GM19455 (cell line): Measurements from ENCODE around the gene CEACAM16.
"Not testable (repeated sequence)": the region's sequence is repeated elsewhere in the genome, so short reads cannot be mapped to it uniquely, and the experiment has no call there.

Experiments used
- ATAC-seq: cut with Tn5 transposase; IDR thresholded peaks from one replicate; pipeline ENCODE4 v1.9.1; 2021; ENCODE audit not compliant: unreplicated experiment

CEACAM16 gene

GRCh38 chr19:44702551-44703176, 3.7 kb downstream of the CEACAM16 start:
- no peak for ATAC-seq

GRCh38 chr19:44703336-44704078, 4.6 kb downstream of the CEACAM16 start:
- no peak for ATAC-seq

GRCh38 chr19:44704982-44705381, 6.0 kb downstream of the CEACAM16 start:
- no peak for ATAC-seq

- ATAC-seq = no peak
Measured at GRCh38 chr19:44705502-44706010, 6.6 kb downstream of the CEACAM16 start.

- ATAC-seq = no peak
Measured at GRCh38 chr19:44706506-44707236, 7.7 kb downstream of the CEACAM16 start.

GRCh38 chr19:44707794-44708193, 8.8 kb downstream of the CEACAM16 start:
- no peak for ATAC-seq

GRCh38 chr19:44708940-44709339, 10.0 kb downstream of the CEACAM16 start:
- ATAC-seq = no peak

- ATAC-seq = not testable (repeated sequence)
Measured at GRCh38 chr19:44709434-44710266, 10.7 kb downstream of the CEACAM16 start.

- ATAC-seq = no peak
Measured at GRCh38 chr19:44710483-44710882, 11.5 kb downstream of the CEACAM16 start.

GRCh38 chr19:44712864-44713515, 14.0 kb downstream of the CEACAM16 start:
- no peak for ATAC-seq

- no peak for ATAC-seq
Measured at GRCh38 chr19:44714597-44715169, 15.7 kb downstream of the CEACAM16 start.

GRCh38 chr19:44717603-44718002, 18.7 kb downstream of the CEACAM16 start:
- no peak for ATAC-seq

- ATAC-seq = no peak
Measured at GRCh38 chr19:44718441-44719261, 19.7 kb downstream of the CEACAM16 start.

- no peak for ATAC-seq
Measured at GRCh38 chr19:44719262-44719701, 20.3 kb downstream of the CEACAM16 start.

- not testable (repeated sequence) for ATAC-seq
Measured at GRCh38 chr19:44720396-44720795, 21.4 kb downstream of the CEACAM16 start.

- no peak for ATAC-seq
Measured at GRCh38 chr19:44720945-44721344, 22.0 kb downstream of the CEACAM16 start.

GRCh38 chr19:44721369-44721768, 22.4 kb downstream of the CEACAM16 start:
- ATAC-seq = not testable (repeated sequence)

GRCh38 chr19:44722131-44723121, 23.5 kb downstream of the CEACAM16 start:
- no peak for ATAC-seq
